IMR-90 (cell line): ENCODE data around the gene PELI1. TPM values are rescaled to one million over a fixed set of nuclear protein-coding genes. Genes with fewer than 3 reads are reported as not detected.

Experiments
- ATAC-seq: fragments of 200-7000 bp; cut with Tn5 transposase; 2 replicates; pipeline ENCODE4 v1.9.1; 2020; ENCODE audit warnings: low read depth, mild to moderate bottlenecking, moderate library complexity
- BruUV-seq: library from RNA; stranded (reverse); fragments of 400-500 nt; replicated peaks from 2 replicates; lab custom pipeline; 2021; lab: Mats Ljungman, UMichigan
- CTCF ChIA-PET: fragments of 300-600 bp; formaldehyde crosslinking; extraction: SDS; loops from one replicate; lab custom pipeline; 2021; ENCODE audit warnings: antibody characterized with exemption; lab: Yijun Ruan, JAX
- POLR2A ChIA-PET: fragments of 300-600 bp; sonication (Branson Sonifier 250); formaldehyde crosslinking; loops from one replicate; lab custom pipeline; 2022; ENCODE audit warnings: antibody characterized with exemption; ENCODE audit not compliant: unreplicated experiment; lab: Charles Lee
- DNase-seq: peaks from one replicate; pipeline ENCODE4 v3.0.0; 2013
- H2AFZ ChIP-seq: replicated peaks from 2 replicates; pipeline ENCODE3; 2013; ENCODE audit warnings: low read length, mild to moderate bottlenecking; ENCODE audit not compliant: poor library complexity
- H2AK5ac ChIP-seq: 2 replicates; pipeline ENCODE4 v1.6.1; 2013; ENCODE audit warnings: low read depth, low read length, inconsistent platforms
- H2AK9ac ChIP-seq: replicated peaks from 2 replicates; pipeline ENCODE3; 2013; ENCODE audit warnings: mild to moderate bottlenecking, low read depth, low read length, moderate library complexity; ENCODE audit not compliant: poor library complexity
- H2BK120ac ChIP-seq: 2 replicates; pipeline ENCODE4 v1.6.1; 2013; ENCODE audit warnings: low read depth, low read length, inconsistent platforms
- H2BK15ac ChIP-seq: 3 replicates; pipeline ENCODE4 v1.6.1; 2013; ENCODE audit warnings: low read depth, low read length, inconsistent platforms
- H2BK20ac ChIP-seq: 2 replicates; pipeline ENCODE4 v1.6.1; 2013; ENCODE audit warnings: low read depth, mild to moderate bottlenecking, inconsistent platforms, low read length, moderate library complexity
- H2BK5ac ChIP-seq: 2 replicates; pipeline ENCODE4 v1.6.1; 2013; ENCODE audit warnings: mild to moderate bottlenecking, low read depth, low read length, inconsistent platforms; ENCODE audit not compliant: poor library complexity, severe bottlenecking
- H3K14ac ChIP-seq: replicated peaks from 2 replicates; pipeline ENCODE4 v1.6.1; 2013; ENCODE audit warnings: low read depth, low read length, inconsistent platforms
- H3K18ac ChIP-seq: 2 replicates; pipeline ENCODE4 v1.6.1; 2013; ENCODE audit warnings: low read depth, low read length, control low read depth
- H3K23ac ChIP-seq: 2 replicates; pipeline ENCODE4 v1.6.1; 2013; ENCODE audit warnings: low read depth, low read length, inconsistent platforms
- H3K27ac ChIP-seq: 2 replicates; pipeline ENCODE4 v1.5.1; 2013; ENCODE audit warnings: mild to moderate bottlenecking, control low read depth, low read length; ENCODE audit not compliant: insufficient read depth
- H3K27me3 ChIP-seq: 2 replicates; pipeline ENCODE4 v1.6.1; 2013; ENCODE audit warnings: low read length; ENCODE audit not compliant: control insufficient read depth, insufficient read depth
- H3K36me3 ChIP-seq: 2 replicates; pipeline ENCODE4 v1.6.1; 2013; ENCODE audit warnings: low read length, mixed read lengths; ENCODE audit not compliant: control insufficient read depth, insufficient read depth
- H3K4ac ChIP-seq: 2 replicates; pipeline ENCODE4 v1.6.1; 2013; ENCODE audit warnings: low read depth, low read length, inconsistent platforms
- H3K4me1 ChIP-seq: 2 replicates; pipeline ENCODE4 v1.6.1; 2013; ENCODE audit warnings: low read length, mixed read lengths; ENCODE audit not compliant: control insufficient read depth, insufficient read depth
- H3K4me2 ChIP-seq: 2 replicates; pipeline ENCODE4 v1.6.1; 2013; ENCODE audit warnings: low read depth, mild to moderate bottlenecking, control low read depth, low read length, moderate library complexity
- H3K4me3 ChIP-seq: 2 replicates; pipeline ENCODE4 v1.5.1; 2013; ENCODE audit warnings: low read depth, mild to moderate bottlenecking, control low read depth, low read length, moderate library complexity; ENCODE audit not compliant: insufficient read depth
- H3K56ac ChIP-seq: 2 replicates; pipeline ENCODE4 v1.6.1; 2013; ENCODE audit warnings: low read length, inconsistent platforms; ENCODE audit not compliant: insufficient read depth; ENCODE audit errors: extremely low read depth
- H3K79me1 ChIP-seq, 2 experiments: 2 replicates each; pipeline ENCODE4 v1.6.1; 2013; ENCODE audit warnings: low read length in 2 of 2, inconsistent platforms in 1 of 2, low read depth in 1 of 2
- H3K9ac ChIP-seq: 2 replicates; pipeline ENCODE4 v1.6.1; 2013; ENCODE audit warnings: low read depth, low read length, control low read depth
- H3K9me1 ChIP-seq: 2 replicates; pipeline ENCODE4 v1.6.1; 2013; ENCODE audit warnings: low read length, inconsistent platforms; ENCODE audit not compliant: insufficient read depth
- H3K9me3 ChIP-seq: 2 replicates; pipeline ENCODE4 v1.6.1; 2013; ENCODE audit warnings: low read length; ENCODE audit not compliant: control insufficient read depth, insufficient read depth
- H4K20me1 ChIP-seq: 2 replicates; pipeline ENCODE4 v1.6.1; 2013; ENCODE audit warnings: low read length, inconsistent platforms; ENCODE audit not compliant: insufficient read depth
- H4K5ac ChIP-seq: 2 replicates; pipeline ENCODE4 v1.6.1; 2013; ENCODE audit warnings: mild to moderate bottlenecking, low read depth, low read length, control low read depth
- H4K8ac ChIP-seq, 2 experiments: 2 replicates each; pipeline ENCODE4 v1.6.1; 2013; ENCODE audit warnings: low read depth in 2 of 2, low read length in 2 of 2, control low read depth in 1 of 2, inconsistent platforms in 1 of 2
- H4K91ac ChIP-seq: 2 replicates; pipeline ENCODE4 v1.6.1; 2013; ENCODE audit warnings: low read depth, low read length, inconsistent platforms; ENCODE audit not compliant: insufficient read depth
- BHLHE40 ChIP-seq: fragments of 150-350 bp; IDR thresholded peaks from 2 replicates; pipeline ENCODE4 v1.6.1; 2016; ENCODE audit warnings: mild to moderate bottlenecking, low read depth, low read length
- CEBPB ChIP-seq: IDR thresholded peaks from 2 replicates; pipeline ENCODE4 v1.6.1; 2012; ENCODE audit warnings: low read depth, low read length, improper control_type of control experiment
- CHD1 ChIP-seq: IDR thresholded peaks from 2 replicates; pipeline ENCODE4 v1.6.1; 2012; ENCODE audit warnings: low read depth, low read length, improper control_type of control experiment
- CTCF ChIP-seq: conservative IDR thresholded peaks from 2 replicates; pipeline ENCODE4 v1.5.1; 2012; ENCODE audit warnings: mild to moderate bottlenecking, low read depth, low read length, improper control_type of control experiment
- ELK1 ChIP-seq: fragments of 150-350 bp; IDR thresholded peaks from 2 replicates; pipeline ENCODE4 v1.6.1; 2016; ENCODE audit warnings: low read depth, mild to moderate bottlenecking, low read length, moderate library complexity, borderline replicate concordance
- FOS ChIP-seq: fragments of 150-350 bp; IDR thresholded peaks from 2 replicates; pipeline ENCODE4 v1.6.1; 2016; ENCODE audit warnings: low read depth, low read length
- MAFK ChIP-seq: IDR thresholded peaks from 2 replicates; pipeline ENCODE4 v1.6.1; 2012; ENCODE audit warnings: low read depth, low read length, improper control_type of control experiment
- MAZ ChIP-seq: IDR thresholded peaks from 2 replicates; pipeline ENCODE4 v1.6.1; 2012; ENCODE audit warnings: low read depth, mild to moderate bottlenecking, low read length, improper control_type of control experiment, moderate library complexity, borderline replicate concordance
- MXI1 ChIP-seq: IDR thresholded peaks from 2 replicates; pipeline ENCODE4 v1.6.1; 2012; ENCODE audit warnings: low read depth, mild to moderate bottlenecking, low read length, moderate library complexity, borderline replicate concordance
- NFE2L2 ChIP-seq: fragments of 150-350 bp; IDR thresholded peaks from 2 replicates; pipeline ENCODE4 v1.6.1; 2016; ENCODE audit warnings: low read depth, mild to moderate bottlenecking, low read length
- POLR2A ChIP-seq: IDR thresholded peaks from 2 replicates; pipeline ENCODE4 v1.6.1; 2012; ENCODE audit warnings: mild to moderate bottlenecking, low read depth, low read length
- RAD21 ChIP-seq: IDR thresholded peaks from 2 replicates; pipeline ENCODE4 v1.6.1; 2012; ENCODE audit warnings: low read length, improper control_type of control experiment
- RCOR1 ChIP-seq: IDR thresholded peaks from 2 replicates; pipeline ENCODE4 v1.6.1; 2012; ENCODE audit warnings: mild to moderate bottlenecking, low read length, improper control_type of control experiment; ENCODE audit not compliant: insufficient replicate concordance
- RFX5 ChIP-seq: IDR thresholded peaks from 2 replicates; pipeline ENCODE4 v1.8.0; 2012; ENCODE audit warnings: low read depth, mild to moderate bottlenecking, low read length, moderate library complexity
- SMC3 ChIP-seq: fragments of 150-350 bp; IDR thresholded peaks from 2 replicates; pipeline ENCODE4 v1.6.1; 2016; ENCODE audit warnings: low read depth, mild to moderate bottlenecking, antibody characterized with exemption, low read length, moderate library complexity
- WGBS, 2 experiments: methylation state at CpG; one replicate each; pipeline versions ENCODE4 v1.1.5 to v1.1.7; 2013; ENCODE audit warnings: missing lambda C conversion rate in 2 of 2; ENCODE audit not compliant: insufficient read length in 1 of 2; ENCODE audit errors: extremely low coverage in 2 of 2; 5-methylcytosine and 5-hydroxymethylcytosine counted together
- dilution Hi-C: fragments of 300-500 bp; cut with HindIII; formaldehyde crosslinking; loops from one replicate; pipeline ENCODE4 v1.14.3; 2018; ENCODE audit warnings: low sequenced_read_pairs; ENCODE audit not compliant: unreplicated experiment
- in situ Hi-C: fragments of 300-500 bp; cut with MboI; formaldehyde crosslinking; loops from 3 replicates; pipeline ENCODE4 v1.14.3; 2019; ENCODE audit warnings: low sequenced_read_pairs, inconsistent platforms, mixed read lengths
- intact Hi-C: fragments of 100-400 bp; cut with micrococcal nuclease; formaldehyde crosslinking; loops from 2 replicates; pipeline ENCODE4 v1.10.0; 2022
- polyA plus RNA-seq, 3 experiments: library from polyadenylated mRNA; depleted of rRNA; stranded (reverse); fragments of >200 nt; gene quantifications; 2 replicates each; pipeline ENCODE4 v1.2.3, GENCODE V29; 2012; ENCODE audit warnings: low replicate concordance in 1 of 3
- total RNA-seq: library from RNA; depleted of rRNA; stranded (reverse); fragments of >200 nt; gene quantifications from 2 replicates; pipeline ENCODE4 v1.2.3, GENCODE V29; 2012
- TF ChIP-seq, protein P1 (sequence below): fragments of 150-350 bp; IDR thresholded peaks from 2 replicates; pipeline ENCODE4 v1.6.1; 2017; ENCODE audit warnings: mild to moderate bottlenecking, antibody characterized with exemption, low read length, low read depth

Gene PELI1
- total and polyA plus RNA-seq, 2 of the 4 experiments (the other 2 are of a cell fraction): 2.2 to 2.5 TPM

- intact Hi-C loops: no loop called here
- no CpG with 5 or more reads among the region's 2 CpGs for WGBS, 2 experiments
These were observed 54.0 kb downstream of the PELI1 start for GRCh38 chr2:64090264-64090663.

More at GRCh38 chr2:64090264-64090663, 54.0 kb downstream of the PELI1 start:
- ChIA-PET CTCF (no interaction called here), POLR2A (no interaction called here)
- Histone ChIP-seq H2BK5ac (no peak overlapping the region), H3K27ac (no peak overlapping the region), H3K23ac (no peak overlapping the region), H3K4me3 (no peak overlapping the region), H2AK5ac (no peak overlapping the region), H2AFZ (no peak overlapping the region), H3K9me1 (no peaks in the 10 kb centered on the region), H4K91ac (no peak overlapping the region), H3K18ac (no peak overlapping the region), H3K14ac (no peak overlapping the region), H4K20me1 (no peaks in the 10 kb centered on the region), H3K4me2 (no peak overlapping the region), H3K9me3 (no peaks in the 10 kb centered on the region), H3K56ac (no peak overlapping the region), H2BK20ac (no peak overlapping the region), H2AK9ac (no peak overlapping the region), H3K79me1 (no peaks in the 10 kb centered on the region), H4K5ac (no peak overlapping the region), H2BK15ac (no peak overlapping the region), H3K4me1 (no peaks in the 10 kb centered on the region), H3K36me3 (peaks cover 7% of the 10 kb centered on the region; the same call in 1 of the 2 replicates), H3K9ac (no peak overlapping the region), H3K4ac (no peak overlapping the region), H4K8ac (no peak overlapping the region), H3K27me3 (no peaks in the 10 kb centered on the region), H2BK120ac (no peak overlapping the region)
- no peak for DNase-seq
- ATAC-seq: no peak
- dilution Hi-C loops (no loop called here), in situ Hi-C loops (no loop called here)
- no peak for TF ChIP-seq MXI1
- no peak for TF ChIP-seq MAFK
- TF ChIP-seq BHLHE40: no peak
- no peak for TF ChIP-seq POLR2A
- no peak for TF ChIP-seq CTCF
- TF ChIP-seq SMC3: no peak
- TF ChIP-seq CEBPB: no peak
- no peak for TF ChIP-seq NFE2L2
- no peak for TF ChIP-seq CHD1
- no peak for TF ChIP-seq RCOR1
- TF ChIP-seq, protein P1, sequence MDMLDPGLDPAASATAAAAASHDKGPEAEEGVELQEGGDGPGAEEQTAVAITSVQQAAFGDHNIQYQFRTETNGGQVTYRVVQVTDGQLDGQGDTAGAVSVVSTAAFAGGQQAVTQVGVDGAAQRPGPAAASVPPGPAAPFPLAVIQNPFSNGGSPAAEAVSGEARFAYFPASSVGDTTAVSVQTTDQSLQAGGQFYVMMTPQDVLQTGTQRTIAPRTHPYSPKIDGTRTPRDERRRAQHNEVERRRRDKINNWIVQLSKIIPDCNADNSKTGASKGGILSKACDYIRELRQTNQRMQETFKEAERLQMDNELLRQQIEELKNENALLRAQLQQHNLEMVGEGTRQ: no peak
- TF ChIP-seq MAZ: no peak
- no peak for TF ChIP-seq ELK1
- TF ChIP-seq RAD21: no peak
- TF ChIP-seq RFX5: no peak
- TF ChIP-seq FOS: no peak
- no TSS peak for BruUV-seq
